DND-41 (cell line): ENCODE measurements around the gene POU6F2.

Experiments used
- ATAC-seq: fragments of 200-7000 bp; cut with Tn5 transposase; 3 replicates; pipeline ENCODE4 v1.9.1; 2021; ENCODE audit warnings: low read depth; ENCODE audit not compliant: insufficient read depth
- DNase-seq: peaks from one replicate; pipeline ENCODE4 v3.0.0-alpha.2; 2020
- H2AFZ ChIP-seq: 2 replicates; pipeline ENCODE4 v1.6.0; 2012; ENCODE audit warnings: low read depth, low read length
- H3K27ac ChIP-seq: 2 replicates; pipeline ENCODE4 v1.5.1; 2012; ENCODE audit warnings: low read length, inconsistent platforms
- H3K27me3 ChIP-seq: fragments of 200-600 bp; sonication (generic); 2 replicates; pipeline ENCODE4 v1.6.0; 2012; ENCODE audit warnings: low read length, mild to moderate bottlenecking, inconsistent platforms; ENCODE audit not compliant: insufficient read depth, poor library complexity
- H3K36me3 ChIP-seq: 2 replicates; pipeline ENCODE4 v1.5.1; 2012; ENCODE audit warnings: low read length, inconsistent platforms; ENCODE audit not compliant: insufficient read depth
- H3K4me1 ChIP-seq: 2 replicates; pipeline ENCODE4 v1.5.1; 2012; ENCODE audit warnings: mild to moderate bottlenecking, low read length; ENCODE audit not compliant: insufficient read depth
- H3K4me2 ChIP-seq: 2 replicates; pipeline ENCODE4 v1.6.0; 2012; ENCODE audit warnings: mild to moderate bottlenecking, moderate library complexity, low read length, inconsistent platforms; ENCODE audit not compliant: insufficient read depth
- H3K4me3 ChIP-seq, 2 experiments: fragments of 200-600 bp in 1 of 2; shearing (Covaris generic) in 1 of 2; 2 replicates each; pipeline ENCODE4 v1.5.1; 2012 to 2016; ENCODE audit warnings: inconsistent platforms in 2 of 2, low read length in 2 of 2, mild to moderate bottlenecking in 2 of 2, low read depth in 1 of 2, moderate library complexity in 1 of 2
- H3K79me2 ChIP-seq: 2 replicates; pipeline ENCODE4 v1.6.0; 2012; ENCODE audit warnings: low read length, inconsistent platforms; ENCODE audit not compliant: insufficient read depth
- H3K9ac ChIP-seq: 2 replicates; pipeline ENCODE4 v1.6.0; 2012; ENCODE audit warnings: low read depth, mild to moderate bottlenecking, inconsistent platforms, low read length, moderate library complexity
- H3K9me3 ChIP-seq: 2 replicates; pipeline ENCODE4 v1.5.1; 2012; ENCODE audit warnings: low read length, moderate library complexity, mild to moderate bottlenecking, inconsistent platforms; ENCODE audit not compliant: insufficient read depth, severe bottlenecking
- H4K20me1 ChIP-seq: 2 replicates; pipeline ENCODE4 v1.6.0; 2012; ENCODE audit warnings: low read length; ENCODE audit not compliant: insufficient read depth
- CTCF ChIP-seq: IDR thresholded peaks from 2 replicates; pipeline ENCODE4 v1.5.1; 2012; ENCODE audit warnings: borderline replicate concordance, low read length, moderate library complexity, mild to moderate bottlenecking; ENCODE audit not compliant: poor library complexity, severe bottlenecking; ENCODE audit errors: extremely low read depth
- EZH2 ChIP-seq: IDR thresholded peaks from 3 replicates; pipeline ENCODE4 v1.6.1; 2012; ENCODE audit warnings: borderline replicate concordance, low read depth, mild to moderate bottlenecking, moderate library complexity, low read length, inconsistent platforms; ENCODE audit not compliant: severe bottlenecking

The POU6F2 gene

GRCh38 chr7:38964921-38965320, 12.8 kb upstream of the POU6F2 start:
- no peak for ATAC-seq
- H3K36me3 ChIP-seq: no peaks in the 10 kb centered on the region
- TF ChIP-seq EZH2: no peak
- TF ChIP-seq CTCF: no peak

GRCh38 chr7:38973760-38974159, 3.9 kb upstream of the POU6F2 start:
- Histone ChIP-seq H3K9ac (no peak overlapping the region), H3K4me3 (no peak overlapping the region), H3K27me3 (peaks cover 10% of the 10 kb centered on the region), H3K27ac (no peak overlapping the region), H4K20me1 (no peaks in the 10 kb centered on the region), H3K9me3 (no peaks in the 10 kb centered on the region), H3K79me2 (no peaks in the 10 kb centered on the region), H3K4me2 (no peak overlapping the region), H3K4me1 (no peaks in the 10 kb centered on the region), H3K36me3 (no peaks in the 10 kb centered on the region), H2AFZ (no peak overlapping the region)
- no peak for DNase-seq
- no peak for ATAC-seq
- TF ChIP-seq EZH2 (no peak), CTCF (no peak)

More at GRCh38 chr7:38964921-38965320, 12.8 kb upstream of the POU6F2 start:
- Histone ChIP-seq H3K4me1 (no peaks in the 10 kb centered on the region), H3K4me3 (no peak overlapping the region), H3K9ac (no peak overlapping the region), H3K4me2 (no peak overlapping the region), H4K20me1 (no peaks in the 10 kb centered on the region), H2AFZ (no peak overlapping the region), H3K27me3 (no peaks in the 10 kb centered on the region), H3K9me3 (peaks cover 4% of the 10 kb centered on the region), H3K79me2 (no peaks in the 10 kb centered on the region), H3K27ac (no peak overlapping the region)
- no peak for DNase-seq

GRCh38 chr7:38975944-38976392, 1.7 kb upstream of the POU6F2 start:
- Histone ChIP-seq H3K4me2 (no peak overlapping the region), H3K36me3 (no peaks in the 10 kb centered on the region), H3K9ac (no peak overlapping the region), H3K27me3 (peaks cover 11% of the 10 kb centered on the region), H3K27ac (no peak overlapping the region), H3K4me3 (no peak overlapping the region), H3K9me3 (no peaks in the 10 kb centered on the region), H4K20me1 (no peaks in the 10 kb centered on the region), H3K4me1 (no peaks in the 10 kb centered on the region), H3K79me2 (no peaks in the 10 kb centered on the region), H2AFZ (no peak overlapping the region)
- ATAC-seq (no peak), DNase-seq (no peak)
- TF ChIP-seq CTCF (no peak), EZH2 (no peak)

- H3K4me2 ChIP-seq: no peak overlapping the region
- no peaks in the 10 kb centered on the region for H3K79me2 ChIP-seq
- H4K20me1 ChIP-seq: no peaks in the 10 kb centered on the region
- no peaks in the 10 kb centered on the region for H3K36me3 ChIP-seq
- ATAC-seq (no peak), DNase-seq (no peak)
- H3K4me1 ChIP-seq: no peaks in the 10 kb centered on the region
- TF ChIP-seq CTCF (no peak), EZH2 (no peak)
- peaks cover 14% of the 10 kb centered on the region for H3K27me3 ChIP-seq
- no peak overlapping the region for H3K4me3 ChIP-seq
- no peaks in the 10 kb centered on the region for H3K9me3 ChIP-seq
- no peak overlapping the region for H3K27ac ChIP-seq
- no peak overlapping the region for H2AFZ ChIP-seq
- H3K9ac ChIP-seq: no peak overlapping the region
Measured at GRCh38 chr7:38978491-38978890, 782 bp downstream of the POU6F2 start.
